22Rv1 (cell line): Measurements from ENCODE around the gene KLHDC8A.

ENCODE experiments used
- ZFX ChIP-seq: fragments of 450-650 bp; IDR thresholded peaks from 2 replicates; pipeline ENCODE4 v1.6.1; 2017; ENCODE audit warnings: antibody characterized with exemption, borderline replicate concordance
- TF ChIP-seq, protein P1 (sequence below): fragments of 450-650 bp; IDR thresholded peaks from 2 replicates; pipeline ENCODE4 v1.5.1; 2017; ENCODE audit warnings: mild to moderate bottlenecking

DNA sequence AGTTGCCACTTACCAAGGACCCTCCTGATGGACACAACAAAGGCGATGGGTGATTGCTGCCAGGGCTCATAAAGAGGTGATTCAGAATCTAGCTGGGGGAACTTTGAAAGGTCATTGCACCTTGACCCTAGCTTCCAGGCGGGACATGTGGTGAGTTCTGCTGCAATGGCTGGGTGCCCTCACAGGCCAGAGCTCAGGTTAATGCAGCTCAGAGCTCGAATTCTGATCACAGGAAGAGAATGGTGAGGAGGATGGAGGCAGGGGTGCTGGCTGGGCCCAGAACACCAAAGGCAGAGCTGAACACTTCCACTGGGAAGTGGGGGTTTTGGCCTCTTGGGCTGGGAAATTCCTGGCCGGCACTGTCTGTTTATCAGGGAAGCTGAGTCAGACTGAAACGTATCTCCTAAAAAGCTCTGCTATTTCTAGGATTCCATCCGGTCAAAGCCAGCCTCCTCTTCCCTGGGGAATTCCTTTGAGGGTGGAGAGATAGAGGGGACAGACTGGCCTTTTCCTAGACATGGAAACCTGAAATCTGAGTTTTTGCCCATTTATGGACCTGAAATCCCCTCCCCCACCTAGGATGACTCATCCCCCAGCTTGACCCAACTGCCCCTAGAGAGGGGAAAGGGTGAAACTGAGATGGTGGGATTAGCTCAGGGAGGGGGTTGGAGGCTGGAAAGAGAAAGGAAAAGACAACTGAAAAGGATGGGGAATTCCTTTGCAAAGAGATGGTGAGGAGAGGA is 62.4 kb downstream of the KLHDC8A start:
- TF ChIP-seq, protein P1, sequence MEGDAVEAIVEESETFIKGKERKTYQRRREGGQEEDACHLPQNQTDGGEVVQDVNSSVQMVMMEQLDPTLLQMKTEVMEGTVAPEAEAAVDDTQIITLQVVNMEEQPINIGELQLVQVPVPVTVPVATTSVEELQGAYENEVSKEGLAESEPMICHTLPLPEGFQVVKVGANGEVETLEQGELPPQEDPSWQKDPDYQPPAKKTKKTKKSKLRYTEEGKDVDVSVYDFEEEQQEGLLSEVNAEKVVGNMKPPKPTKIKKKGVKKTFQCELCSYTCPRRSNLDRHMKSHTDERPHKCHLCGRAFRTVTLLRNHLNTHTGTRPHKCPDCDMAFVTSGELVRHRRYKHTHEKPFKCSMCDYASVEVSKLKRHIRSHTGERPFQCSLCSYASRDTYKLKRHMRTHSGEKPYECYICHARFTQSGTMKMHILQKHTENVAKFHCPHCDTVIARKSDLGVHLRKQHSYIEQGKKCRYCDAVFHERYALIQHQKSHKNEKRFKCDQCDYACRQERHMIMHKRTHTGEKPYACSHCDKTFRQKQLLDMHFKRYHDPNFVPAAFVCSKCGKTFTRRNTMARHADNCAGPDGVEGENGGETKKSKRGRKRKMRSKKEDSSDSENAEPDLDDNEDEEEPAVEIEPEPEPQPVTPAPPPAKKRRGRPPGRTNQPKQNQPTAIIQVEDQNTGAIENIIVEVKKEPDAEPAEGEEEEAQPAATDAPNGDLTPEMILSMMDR: no peak
- TF ChIP-seq ZFX: no peak
